Endometrial microvascular endothelial cells (primary cell): ENCODE data around the gene SLC2A9. TPM values are rescaled to one million over a fixed set of nuclear protein-coding genes. Genes with fewer than 3 reads are reported as not detected.

ENCODE experiments used
- in situ Hi-C: cut with HindIII; loops from 2 replicates; pipeline ENCODE4 v1.10.0; 2017; ENCODE audit warnings: low sequenced_read_pairs, low pct_unique_long_range_greater_than_20kb; ENCODE audit errors: inconsistent ontology term
- total RNA-seq: library from RNA; depleted of rRNA; stranded (reverse); fragments of >200 nt; gene quantifications from one replicate; pipeline ENCODE4 v1.2.3, GENCODE V29; 2015; ENCODE audit errors: inconsistent ontology term

SLC2A9 gene
- total RNA-seq = 0.65 TPM

DNA sequence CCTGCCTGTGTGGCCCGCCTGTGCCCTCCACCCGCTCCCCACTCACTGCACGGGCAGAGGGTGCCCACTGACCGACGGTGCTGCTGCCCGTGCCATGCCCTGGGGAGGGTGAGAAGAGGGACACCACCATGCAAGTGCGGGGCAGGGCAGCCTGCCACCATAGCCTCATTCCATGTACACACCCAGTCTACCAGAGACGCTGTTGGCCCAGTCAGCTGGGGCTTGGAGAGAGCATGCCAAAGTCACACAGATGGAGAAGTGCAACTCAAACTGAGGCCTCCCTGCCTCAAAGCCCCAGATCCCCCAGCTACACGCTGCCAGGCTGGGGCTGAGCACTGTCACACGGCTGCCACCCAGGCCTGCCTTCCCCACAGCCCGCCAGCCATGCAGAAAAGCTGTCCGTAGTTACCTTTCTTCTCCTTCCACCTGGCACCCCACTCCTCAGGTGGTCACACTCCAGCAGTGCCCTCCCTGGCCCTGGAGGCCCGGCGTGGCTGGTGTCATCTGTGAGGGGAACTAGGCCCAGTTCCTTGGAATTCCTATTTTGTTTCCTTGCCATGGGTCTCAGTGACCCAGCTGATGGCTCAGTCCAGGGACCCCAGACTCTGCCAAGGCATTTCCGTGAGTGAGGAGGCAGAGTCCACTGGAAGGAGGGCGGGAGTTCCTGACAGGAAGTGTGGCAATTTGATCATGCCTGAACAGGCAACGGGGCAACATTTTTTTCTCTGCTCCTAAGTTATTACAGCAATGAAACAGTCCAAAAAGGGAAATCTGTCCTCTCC is at the start of gene SLC2A9:
TSS of gene SLC2A9 (minus strand) at position 627 of the 782 bp plus-strand sequence. CDS start at position 559, 68 bp downstream.
- in situ Hi-C loops = no loop called here

DNA sequence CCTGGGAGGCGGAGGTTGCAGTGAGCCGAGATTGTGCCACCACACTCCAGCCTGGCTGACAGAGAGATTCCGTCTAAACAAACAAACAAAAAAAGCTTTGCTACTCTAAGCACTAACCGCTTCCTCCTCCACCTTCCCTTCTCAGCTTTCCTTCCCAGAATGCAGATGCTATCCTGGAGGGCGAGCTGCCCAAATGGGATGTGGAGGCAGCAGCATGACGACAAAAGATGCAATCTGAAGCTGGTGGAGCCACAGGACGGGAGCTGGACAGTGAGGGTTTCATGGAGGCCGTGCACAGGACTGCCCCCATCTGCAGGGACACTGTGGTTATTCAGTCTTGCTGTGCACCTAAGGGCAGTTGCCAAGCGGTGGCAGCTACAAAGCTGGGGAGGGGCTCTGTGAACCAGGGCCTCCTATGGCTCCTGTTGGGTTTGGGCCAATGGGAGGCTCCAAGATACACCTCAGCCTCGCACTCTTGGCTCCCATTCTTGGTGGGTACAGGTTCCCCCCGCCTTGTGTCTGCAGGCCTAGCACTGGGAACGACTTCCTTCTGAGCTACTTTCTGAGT is 47.9 kb upstream of the SLC2A9 start:
- in situ Hi-C loops = no loop called here

DNA sequence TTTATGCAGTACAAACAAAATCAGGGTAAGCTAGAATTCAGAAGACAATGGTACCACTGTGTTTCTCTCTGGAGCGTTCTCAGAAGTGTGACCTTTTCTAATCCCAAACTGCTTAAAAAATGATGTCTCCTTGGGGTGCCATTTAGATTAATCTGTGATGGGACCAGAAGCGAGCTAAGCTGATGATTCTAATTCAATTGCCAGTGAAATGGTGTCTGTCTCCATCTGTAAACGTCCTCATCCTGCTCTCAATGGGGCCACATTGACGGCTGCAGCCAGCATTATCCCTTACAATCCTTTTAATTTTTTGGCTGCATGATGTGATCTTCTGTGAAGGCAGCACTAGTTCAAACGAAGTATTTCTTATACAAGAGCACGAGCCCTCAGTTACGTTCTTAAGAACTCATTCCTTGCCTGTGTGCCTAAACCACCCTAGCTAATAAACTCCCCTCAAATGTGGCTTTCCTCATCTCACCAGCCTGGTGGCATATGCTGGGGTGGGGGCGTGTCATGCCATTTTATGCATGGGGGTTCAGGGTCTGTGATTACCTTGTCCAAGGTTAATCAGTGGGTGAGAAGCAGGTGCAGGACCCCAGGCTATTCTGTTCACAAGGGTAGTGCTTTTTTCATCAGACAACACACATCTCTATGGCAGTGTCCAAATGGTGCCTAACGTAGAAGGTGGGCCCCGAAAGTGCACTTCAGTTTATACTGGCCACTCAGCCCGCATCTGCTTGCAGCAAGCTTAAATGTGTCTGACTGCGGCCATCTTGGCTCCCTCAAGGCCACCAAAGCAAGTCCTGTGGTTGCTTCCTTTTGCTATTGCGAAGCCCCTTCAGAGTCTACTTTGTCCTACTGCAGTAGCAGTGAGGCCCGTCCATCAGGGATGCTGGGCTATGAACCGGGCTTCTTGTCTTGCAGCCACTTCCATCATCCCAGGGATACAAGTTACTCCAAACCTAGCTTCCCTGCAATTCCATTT is 45.7 kb upstream of the SLC2A9 start:
- in situ Hi-C loops = no loop called here

DNA sequence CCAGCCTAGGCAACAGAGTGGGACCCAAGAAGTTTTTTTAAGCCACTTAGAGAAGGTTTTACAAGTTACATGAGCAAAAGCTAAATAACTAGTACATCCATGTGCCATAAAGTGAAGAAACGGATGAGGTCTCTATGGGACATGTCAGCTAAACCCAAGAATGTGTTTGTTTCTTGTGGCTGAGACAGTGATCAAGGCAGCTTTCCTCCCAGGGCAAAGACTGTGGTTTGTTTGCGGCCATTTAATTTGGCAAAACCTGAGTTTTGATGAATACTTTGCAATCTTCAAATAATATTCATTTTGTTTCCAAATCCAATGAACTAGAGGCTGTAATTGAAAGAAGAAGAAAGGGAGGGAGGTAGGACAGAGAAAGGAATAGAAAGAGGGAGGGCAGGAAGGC is 44.9 kb upstream of the SLC2A9 start:
- in situ Hi-C loops = no loop called here

DNA sequence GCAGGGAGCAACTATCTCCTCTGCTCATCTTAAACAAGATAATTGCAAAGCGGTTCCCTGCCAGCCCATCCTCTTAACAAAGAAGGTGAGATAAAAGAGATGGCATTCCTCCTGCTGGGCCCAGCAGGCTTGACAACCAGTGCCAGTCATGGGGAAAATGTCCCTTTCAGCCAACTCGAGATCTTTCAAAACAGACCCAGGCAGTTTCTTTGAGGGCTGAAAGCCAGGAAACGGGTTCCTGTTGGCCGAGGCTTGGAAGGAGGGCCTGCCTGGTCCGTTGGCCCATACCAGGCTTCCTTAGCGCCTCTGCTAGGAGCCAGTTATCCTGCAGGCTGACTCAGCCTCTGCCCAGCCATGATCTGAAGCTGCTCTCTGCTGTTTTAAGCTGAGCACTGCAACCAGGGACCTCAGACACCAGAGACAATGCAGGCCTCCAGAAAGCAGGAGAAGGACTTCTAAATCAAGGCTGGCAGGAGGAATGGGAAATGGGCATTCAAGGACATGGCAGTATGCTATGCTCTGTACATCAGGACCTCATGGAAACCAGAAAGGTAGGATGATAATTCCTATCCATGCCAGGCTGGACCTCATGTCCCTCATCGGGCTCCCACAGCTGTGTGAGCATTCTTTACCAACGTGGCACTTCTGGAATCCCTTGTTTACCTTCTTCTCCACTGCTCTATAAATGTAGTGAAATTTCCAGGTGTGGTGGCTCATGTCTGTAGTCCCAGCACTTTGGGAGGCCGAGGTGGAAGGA is 42.4 kb upstream of the SLC2A9 start:
- in situ Hi-C loops = no loop called here

DNA sequence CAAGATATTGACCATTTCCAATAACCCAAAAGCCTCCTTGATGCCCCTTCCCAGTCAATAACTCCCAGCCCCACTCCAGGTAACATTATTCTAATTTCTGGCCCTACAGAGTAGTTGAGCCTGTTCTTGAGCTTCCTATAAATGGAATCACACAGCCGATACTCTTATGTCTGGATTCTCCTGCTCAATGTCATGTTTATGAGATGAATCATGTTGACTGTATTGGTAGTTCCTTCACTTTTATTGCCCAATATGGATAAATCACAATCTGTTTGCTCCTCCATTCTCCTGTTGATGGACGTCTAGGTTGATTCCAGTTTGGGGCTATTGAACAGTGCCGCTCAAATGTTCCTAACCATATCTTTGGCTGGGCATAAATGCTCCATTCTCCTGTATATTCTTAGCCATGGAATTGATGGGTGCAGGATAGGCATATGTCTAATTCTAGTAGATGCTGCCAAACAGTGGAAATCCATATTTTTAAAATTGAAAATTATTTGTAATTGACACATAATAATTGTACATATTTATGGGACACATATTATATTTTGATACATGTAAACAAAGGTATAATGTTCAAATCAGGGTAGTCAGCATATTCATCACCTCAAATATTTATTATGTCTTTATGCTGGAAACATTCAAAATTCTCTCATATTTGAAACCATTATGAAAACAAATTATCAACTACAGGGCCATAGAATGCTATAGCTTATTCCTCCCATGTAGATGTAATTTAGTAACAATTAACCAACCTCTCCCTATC is 40.5 kb upstream of the SLC2A9 start:
- in situ Hi-C loops = no loop called here

DNA sequence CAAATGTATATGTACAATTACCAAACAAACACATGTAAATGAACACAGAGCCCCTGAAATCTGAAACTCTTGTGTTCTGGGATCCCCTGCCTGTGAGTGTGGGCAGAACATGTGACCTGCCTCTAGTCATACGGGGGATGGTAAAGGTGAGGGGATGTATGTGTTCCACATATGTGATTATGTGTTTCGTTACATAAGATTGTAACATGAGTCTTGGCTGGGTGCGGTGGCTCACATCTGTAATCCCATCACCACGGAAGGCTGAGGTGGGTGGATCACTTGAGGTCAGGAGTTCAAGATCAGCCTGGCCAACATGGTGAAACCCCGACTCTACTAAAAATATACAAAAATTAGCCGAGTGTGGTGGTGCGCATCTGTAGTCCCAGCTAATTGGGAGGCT is 37.1 kb upstream of the SLC2A9 start:
- in situ Hi-C loops = no loop called here

DNA sequence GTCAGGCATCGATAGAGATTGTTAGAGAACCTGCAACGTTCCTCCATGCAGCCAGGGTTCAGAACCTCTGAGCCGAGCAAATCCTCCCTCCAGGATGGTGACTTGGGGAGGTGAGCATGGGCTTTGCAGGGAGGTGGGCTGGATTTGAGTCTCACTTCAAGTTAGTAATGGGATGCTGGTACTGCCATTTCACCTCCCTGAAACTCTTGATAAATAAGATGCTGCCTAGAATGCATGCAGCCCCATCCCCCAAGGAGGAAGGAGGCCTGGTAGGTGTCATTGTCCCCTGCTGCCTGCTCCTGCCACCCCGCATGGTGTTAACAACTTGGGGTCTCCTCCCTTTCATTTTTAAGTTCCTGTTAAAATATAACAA is 35.7 kb upstream of the SLC2A9 start:
- in situ Hi-C loops = no loop called here

DNA sequence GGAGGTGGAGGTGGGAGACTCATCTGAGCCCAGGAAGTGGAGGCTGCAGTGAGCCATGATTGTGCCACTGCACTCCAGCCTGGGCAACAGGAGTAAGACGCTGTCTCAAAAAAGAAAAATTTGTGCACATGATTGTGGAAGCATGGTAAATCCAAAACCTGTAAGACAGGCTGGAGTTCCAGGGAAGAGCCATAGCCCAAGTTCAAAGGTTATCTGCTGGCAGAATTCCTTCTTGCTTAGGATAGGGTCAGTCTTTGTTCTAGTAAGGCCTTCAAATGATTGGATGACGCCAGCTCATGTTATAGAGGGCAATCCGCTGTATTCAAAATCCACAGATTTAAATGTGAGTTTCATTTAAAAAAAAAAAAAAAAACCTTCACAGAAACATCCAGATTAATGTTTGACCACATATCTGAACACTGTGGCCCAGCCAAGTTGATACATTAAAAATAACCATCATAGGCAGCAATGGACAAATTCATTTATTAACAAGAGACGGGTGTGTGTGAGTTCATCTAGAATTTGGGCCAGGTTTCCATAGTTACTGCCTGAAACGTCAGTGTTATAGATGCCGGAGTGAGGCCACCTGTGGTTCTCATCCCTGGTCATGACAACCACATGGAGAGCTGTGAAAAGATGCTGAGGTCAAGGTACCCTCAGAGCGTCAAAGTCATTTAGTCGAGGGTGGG is 35.2 kb upstream of the SLC2A9 start:
- in situ Hi-C loops = no loop called here

DNA sequence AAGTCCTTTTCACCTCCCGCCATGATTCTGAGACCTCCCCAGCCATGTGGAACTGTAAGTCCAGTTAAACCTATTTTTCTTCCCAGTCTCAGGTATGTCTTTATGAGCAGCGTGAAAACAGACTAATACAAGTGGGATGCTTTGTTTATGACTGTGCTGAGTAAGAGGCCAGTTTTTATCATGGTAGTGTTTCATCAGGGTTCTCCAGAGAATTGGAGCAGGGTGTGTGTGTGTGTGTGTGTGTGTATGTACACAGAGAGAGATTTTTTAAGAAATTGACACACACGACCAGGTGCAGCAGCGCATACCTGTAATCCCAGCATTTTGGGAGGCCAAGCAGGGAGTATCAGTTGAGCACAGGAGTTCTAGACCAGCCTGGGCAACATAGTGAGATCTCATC is 34.6 kb upstream of the SLC2A9 start:
- in situ Hi-C loops = no loop called here

DNA sequence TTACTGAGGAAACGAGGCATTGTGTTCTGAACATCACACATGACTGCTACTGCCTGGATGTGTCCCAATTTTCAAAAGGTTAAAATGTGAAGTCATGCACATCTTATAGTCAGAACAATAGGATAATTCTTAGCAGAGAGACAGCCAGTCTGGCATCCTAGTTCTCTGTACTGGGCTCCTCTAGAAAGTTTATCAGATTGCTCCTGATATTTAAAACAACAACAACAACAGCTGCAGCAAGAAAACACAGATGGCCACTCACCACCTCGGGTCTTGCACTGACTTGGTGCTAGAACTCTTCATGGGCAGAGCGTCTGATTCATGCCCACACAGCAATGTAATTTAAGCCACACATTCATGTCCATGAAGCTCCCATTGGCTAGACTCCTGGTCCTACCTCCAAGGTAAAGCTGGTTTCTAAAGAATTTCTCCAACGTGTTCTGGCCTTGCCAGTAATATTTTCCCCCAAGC is 33.3 kb upstream of the SLC2A9 start:
- in situ Hi-C loops = no loop called here

DNA sequence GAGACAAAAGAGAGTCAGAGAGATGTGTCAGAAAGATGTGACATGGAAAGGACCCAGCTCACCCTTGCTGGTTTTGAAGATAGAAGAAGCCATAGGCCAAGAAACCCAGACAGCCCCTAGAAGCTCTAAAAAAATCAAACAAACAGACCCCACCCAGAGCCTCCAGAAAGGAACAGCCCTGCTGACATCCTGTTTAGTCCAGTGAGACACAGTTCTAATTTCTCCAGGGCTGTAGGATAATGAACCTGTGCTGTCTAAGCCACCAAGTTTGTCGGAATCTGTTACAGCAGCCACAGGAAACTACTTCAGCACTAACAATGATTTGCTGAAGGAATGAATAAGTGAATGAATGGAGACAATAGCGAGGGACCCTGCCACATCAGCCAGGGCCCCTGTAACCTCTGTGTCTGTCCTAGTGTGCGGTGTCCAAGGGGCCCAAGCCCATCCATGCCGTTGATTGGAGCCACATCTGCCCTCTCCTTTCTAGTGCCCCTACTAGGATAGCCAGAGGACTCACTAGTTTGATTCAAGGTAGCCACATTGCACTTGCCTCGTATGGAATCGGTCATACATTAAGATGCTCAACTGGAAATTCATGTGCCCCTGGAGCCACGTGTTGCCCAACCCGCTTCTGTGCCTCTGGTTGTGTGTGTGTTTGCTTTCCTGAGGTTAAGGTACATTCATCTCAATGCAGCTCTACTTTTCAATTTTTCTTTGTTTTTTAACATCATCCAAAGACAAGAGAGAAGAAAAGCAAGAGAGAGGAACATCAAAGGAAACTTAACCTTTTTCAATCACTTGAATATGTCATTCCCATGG is 32.5 kb upstream of the SLC2A9 start:
- in situ Hi-C loops = no loop called here

DNA sequence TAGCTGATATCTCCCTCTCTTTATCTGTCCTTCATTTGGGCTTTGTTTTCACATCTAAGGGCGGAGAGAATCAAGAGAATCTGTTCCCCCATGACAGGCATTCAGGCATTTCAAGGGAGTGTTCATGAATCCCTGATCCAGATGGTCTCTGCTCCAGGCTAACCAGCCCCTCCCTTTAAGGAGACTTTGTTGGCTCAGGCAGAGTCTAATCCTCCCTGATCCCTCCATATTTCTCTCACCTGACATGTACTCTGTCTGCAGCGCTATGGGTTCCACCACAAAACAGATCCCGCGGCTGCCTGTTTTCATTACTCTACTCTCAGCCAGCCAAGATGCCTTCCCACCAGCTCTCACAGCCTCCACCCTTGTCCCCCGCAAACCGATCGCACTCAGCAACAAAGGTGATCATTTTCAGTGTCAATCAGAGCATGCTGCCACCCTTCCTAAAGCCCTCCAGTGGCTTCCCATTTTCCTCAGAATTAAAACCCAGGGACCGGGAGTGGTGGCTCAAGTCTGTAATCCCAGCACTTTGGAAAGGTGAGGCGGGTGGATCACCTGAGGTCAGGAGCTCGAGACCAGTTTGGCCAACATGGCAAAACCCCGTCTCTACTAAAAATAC is 30.3 kb upstream of the SLC2A9 start:
- in situ Hi-C loops = no loop called here

DNA sequence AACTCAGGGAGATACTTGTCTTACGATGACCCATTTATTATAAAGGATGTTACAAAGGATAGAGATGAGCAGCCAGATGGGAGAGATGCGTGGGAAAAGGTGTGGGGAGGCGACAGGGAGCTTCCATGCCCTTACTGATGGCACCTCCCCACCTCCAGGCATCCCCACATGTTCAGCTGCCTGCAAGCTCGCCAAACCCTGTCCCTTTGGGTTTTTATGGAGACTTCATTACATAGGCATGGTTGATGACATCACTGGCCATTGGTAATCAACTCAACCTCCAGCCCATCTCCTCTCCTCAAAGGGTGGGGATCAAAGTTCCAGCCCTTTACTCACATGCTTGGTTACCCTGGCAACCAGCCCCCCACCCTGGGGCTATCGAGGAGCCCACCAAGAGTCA is 29.4 kb upstream of the SLC2A9 start:
- in situ Hi-C loops = no loop called here

DNA sequence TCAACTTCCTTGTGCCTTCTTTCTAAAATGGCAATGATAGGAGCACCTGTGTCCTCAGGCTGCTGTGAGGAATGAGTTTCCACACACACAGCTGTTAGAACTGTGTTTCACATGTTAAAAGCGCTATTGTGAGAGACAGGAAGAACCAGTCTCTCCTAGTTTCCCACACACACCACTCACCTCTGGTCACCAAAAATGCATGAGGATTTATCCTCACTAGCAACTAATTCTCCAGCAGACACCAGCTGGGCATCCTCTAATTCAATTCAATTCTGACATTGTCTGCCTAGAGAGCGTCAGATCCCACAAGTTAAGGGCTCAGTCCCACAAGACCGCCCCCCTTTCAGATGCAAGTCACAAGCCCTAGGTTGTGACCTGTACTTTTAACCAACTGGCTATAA is 29.0 kb upstream of the SLC2A9 start:
- in situ Hi-C loops = no loop called here

DNA sequence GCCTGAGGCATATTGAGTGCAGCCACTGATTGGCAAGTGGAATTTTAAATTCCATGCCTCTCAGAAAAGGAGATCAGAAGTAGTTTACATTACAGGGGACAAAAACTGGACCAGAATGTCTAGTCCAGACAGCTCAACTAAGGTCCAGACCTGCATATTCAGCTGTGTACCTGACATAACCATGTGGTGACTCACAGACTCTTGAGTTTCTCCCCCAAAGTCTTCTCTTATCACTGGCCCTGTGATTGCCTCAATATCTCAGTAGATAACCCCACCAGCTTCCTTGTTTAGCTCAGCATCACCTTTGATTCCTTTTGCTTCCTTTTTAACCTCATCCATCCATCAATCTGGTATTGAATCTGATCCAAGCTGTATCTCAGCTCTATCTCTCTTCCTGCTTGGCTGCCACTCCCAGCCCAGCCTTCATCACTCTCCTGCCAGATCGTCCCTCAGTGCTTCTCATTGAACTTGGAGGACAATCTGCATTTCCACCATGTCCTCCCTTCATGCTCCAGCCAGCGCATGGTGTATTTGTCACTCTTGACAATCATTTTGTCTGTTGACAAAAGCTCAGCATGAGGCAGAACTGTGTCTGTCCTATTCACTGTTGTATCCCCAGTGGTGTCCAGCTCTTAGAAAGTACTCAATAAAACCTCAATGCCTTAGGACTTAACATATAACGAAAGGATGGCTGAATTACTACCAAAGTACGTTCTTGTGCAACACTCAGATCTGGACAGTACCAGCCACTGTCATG is 27.8 kb upstream of the SLC2A9 start:
- in situ Hi-C loops = no loop called here
